HL-60/S4 (cell line): Measurements from ENCODE around the gene IZUMO1.
"Not testable (repeated sequence)": the region's sequence is repeated elsewhere in the genome, so short reads cannot be mapped to it uniquely, and the experiment has no call there.

Experiments
- in situ Hi-C: fragments of 300-500 bp; cut with MboI; formaldehyde crosslinking; loops from 2 replicates; pipeline ENCODE4 v1.14.3; 2022; ENCODE audit warnings: low sequenced_read_pairs

Gene IZUMO1

DNA sequence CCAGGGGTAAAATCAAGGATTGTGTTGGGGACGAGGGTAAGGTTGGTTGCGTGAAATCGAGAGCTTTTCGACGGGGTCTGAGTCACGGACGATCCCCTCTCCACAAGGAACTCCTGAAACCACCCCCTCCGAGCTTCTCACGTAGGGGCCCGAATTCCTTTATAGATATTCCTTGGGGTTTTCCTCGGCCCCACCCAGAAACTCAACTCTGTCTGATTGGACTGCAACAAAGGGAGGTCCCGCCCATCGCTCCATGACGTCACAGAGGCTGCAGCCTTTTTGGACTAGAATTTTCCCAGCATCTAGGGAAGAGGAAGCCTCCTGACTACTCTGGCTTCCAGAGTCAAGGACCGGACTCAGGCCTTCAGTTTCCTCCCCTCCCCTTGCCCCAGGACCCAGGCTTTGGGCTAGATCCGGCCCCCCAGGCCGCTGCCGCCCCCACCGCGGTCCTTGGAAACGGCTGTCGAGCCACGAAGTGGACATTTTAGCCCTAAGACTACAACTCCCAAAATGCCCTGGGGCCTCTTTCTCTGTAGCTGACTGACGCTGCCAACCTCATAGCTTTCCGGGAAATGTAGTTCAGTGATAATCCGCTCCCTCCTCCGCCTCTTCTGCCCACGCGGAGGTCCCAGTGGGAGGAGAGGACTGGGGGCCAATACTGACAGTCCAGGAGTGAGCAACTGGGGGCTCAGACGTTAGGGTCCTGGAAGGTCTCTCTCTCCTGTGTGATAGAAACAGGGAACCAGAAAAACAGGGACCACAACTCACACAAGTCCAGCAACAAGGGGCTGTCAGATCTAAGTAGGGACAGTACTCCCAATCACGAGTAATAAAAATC is at the start of gene IZUMO1:
IZUMO1 (minus strand) TSS at position 172 of the 838 bp plus-strand sequence. CDS start 1,050 bp downstream, outside the sequence.
- in situ Hi-C loops, result no loop called here

DNA sequence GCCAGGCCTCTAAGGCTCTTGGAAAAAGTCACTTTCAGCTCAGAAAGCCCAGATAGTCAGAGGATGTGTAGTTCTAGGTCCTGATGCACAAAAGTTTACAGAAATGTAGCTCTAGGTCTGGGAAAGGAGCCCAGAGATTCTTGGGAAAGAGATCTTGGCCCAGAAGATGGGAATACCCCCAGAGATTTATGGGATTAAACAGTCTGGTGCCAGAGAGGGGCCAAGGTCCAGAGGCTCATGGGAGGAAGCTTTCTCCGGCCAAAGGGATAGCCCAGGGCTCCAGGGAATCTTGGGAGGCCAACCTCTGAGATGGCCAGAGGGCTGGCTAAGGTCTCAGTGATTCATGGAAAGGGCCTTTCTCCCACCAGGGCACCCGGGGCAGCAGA is 49.0 kb upstream of the IZUMO1 start:
- in situ Hi-C loops, result no loop called here

- in situ Hi-C loops, result no loop called here
Measured at GRCh38 chr19:48795055-48795684, 48.5 kb upstream of the IZUMO1 start.

- in situ Hi-C loops, result loop anchor here (5.0 kb wide), 1 partner anchor 178 kb away; no protein-coding TSS in a partner anchor
Measured at GRCh38 chr19:48794291-48794690, 47.6 kb upstream of the IZUMO1 start.

GRCh38 chr19:48793271-48793670 is 46.6 kb upstream of the IZUMO1 start:
- in situ Hi-C loops, result loop anchor here (5.0 kb wide), 1 partner anchor 179 kb away; no protein-coding TSS in a partner anchor

DNA sequence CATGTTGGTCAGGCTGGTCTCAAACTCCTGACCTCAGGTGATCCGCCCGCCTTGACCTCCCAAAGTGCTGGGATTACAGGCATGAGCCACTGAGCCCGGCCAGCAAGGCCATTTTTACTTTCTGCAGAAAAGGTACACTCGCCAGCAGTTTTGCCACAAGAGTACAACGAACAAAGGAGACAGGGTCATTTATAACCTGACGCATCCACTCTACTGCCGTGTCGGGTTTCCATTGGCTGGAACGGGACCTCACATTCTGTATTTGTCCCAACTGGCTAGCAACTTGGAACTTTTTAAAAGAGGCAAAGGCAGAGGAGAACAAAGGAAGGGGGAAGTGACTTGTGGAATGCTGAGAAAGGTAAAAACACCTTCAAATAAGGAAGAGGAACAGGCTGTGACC is 40.6 kb upstream of the IZUMO1 start:
- in situ Hi-C loops, result loop anchor here (10.0 kb wide), 1 partner anchor 437 kb away; no protein-coding TSS in a partner anchor

DNA sequence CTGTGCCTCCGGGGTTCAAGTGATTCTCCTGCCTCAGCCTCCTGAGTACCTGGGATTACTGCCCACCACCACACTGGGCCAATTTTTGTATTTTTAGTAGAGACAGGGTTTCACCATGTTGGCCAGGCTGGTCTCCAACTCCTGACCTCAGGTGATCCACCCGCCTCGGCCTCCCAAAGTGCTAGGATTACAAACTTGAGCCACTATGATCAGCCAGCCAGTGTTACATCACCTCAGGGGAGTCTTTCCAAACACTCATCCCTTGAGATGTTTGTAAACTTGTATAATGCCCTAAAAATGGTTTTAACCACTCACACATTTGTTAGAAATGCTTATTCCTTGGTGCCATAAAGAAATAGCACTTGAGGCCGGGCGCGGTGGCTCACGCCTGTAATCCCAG is 39.7 kb upstream of the IZUMO1 start:
- in situ Hi-C loops, result loop anchor here (10.0 kb wide), 1 partner anchor 438 kb away; no protein-coding TSS in a partner anchor

DNA sequence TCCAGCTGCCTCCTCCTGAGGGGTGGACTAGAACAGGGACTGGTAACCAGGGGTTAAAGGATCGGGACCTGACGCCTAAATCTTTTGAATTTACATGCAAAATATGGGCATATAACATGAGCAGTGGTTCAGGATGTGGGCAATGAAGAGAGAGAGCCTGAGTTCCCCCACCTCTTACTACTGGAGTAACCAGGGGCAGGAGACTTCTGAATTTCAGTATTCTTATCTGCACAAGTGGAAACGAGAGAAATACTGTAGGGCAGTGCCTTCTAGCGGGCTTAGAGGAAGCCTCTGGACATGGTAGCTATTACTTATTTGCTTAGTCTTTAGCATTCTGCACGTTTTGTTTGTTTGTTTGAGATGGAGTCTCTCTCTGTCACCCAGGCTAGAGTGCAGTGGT is 37.8 kb upstream of the IZUMO1 start:
- in situ Hi-C loops, result loop anchor here (10.0 kb wide), 1 partner anchor 440 kb away; no protein-coding TSS in a partner anchor

- in situ Hi-C loops, result loop anchor here (10.0 kb wide), 1 partner anchor 444 kb away; no protein-coding TSS in a partner anchor
Measured at GRCh38 chr19:48780631-48781391, 34.1 kb upstream of the IZUMO1 start.

- in situ Hi-C loops, result loop anchor here (10.0 kb wide), 1 partner anchor 445 kb away; no protein-coding TSS in a partner anchor
Measured at GRCh38 chr19:48779636-48780035, 32.9 kb upstream of the IZUMO1 start.

DNA sequence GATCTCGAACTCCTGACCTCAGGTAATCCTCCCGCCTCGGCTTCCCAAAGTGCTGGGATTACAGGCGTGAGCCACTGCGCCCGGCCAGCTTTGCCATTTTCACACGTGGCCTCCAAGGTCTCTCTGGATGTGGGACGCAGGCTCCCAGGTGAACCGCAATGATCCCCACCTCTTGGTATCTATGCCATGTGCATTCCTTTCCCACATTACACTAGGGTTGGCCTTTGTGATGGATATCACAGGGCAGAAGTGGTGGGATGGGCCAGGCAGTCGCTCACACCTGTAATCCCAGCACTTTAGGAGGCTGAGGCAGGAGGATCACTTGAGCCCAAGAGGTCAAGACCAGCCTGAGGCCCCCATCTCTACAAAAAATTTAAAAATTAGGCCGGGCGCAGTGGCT is 31.0 kb upstream of the IZUMO1 start:
- in situ Hi-C loops, result no loop called here

- in situ Hi-C loops, result no loop called here
Measured at GRCh38 chr19:48777139-48777538, 30.4 kb upstream of the IZUMO1 start.

DNA sequence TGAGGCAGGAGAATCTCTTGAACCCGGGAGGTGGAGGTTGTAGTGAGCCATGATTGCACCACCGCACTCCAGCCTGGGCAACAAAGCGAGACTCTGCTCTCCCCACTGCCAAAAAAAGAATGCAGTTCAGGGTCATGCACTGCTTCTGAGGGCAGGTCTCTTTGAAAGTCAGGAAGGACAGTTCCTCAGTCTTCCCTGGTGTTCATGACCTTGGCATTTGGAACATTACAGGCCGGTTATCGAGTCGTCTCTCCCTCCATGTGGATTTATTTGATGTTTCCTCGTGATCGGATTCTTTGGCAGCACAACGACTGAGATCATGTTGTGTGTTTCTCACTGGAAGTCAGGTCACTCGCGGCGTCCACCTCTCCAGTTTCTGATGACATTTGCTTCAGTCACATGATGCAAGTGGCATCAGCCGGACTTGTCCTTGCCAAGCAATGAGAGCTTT is 25.8 kb upstream of the IZUMO1 start:
- in situ Hi-C loops, result no loop called here

DNA sequence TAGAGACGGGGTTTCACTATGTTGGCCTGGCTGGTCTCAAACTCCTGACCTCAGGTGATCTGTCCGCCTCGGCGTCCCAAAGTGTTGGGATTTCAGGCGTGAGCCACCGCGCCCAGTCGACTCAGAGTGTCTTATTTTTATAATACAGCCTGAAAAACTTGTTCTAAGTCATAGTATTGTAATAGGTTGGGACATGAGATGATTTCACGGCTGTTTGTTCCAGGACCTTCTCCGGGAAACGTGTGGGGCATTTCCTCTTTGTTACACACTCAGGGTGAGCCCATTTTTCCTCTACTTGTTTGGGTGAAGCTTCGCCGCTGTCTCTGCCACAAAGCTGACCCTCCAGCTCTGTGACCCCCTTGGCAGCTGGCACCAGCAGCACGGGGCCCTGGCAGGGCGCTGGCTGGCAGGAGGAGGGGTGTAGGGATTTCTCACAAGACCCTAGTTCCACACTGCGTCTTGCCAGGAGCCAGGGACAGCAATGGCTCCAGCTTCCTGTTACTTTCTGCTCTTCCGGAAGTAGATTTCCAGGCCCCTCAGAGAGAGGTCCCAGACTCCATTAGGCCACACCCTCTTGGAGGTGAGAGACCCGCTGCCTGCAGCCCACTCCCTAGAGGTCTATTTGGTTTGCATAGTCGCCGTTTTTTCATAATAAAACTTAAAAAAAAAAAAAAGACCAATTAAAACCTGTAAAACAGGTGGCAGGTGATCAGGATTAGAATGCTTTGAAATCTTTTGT is 24.2 kb upstream of the IZUMO1 start:
- in situ Hi-C loops, result no loop called here

DNA sequence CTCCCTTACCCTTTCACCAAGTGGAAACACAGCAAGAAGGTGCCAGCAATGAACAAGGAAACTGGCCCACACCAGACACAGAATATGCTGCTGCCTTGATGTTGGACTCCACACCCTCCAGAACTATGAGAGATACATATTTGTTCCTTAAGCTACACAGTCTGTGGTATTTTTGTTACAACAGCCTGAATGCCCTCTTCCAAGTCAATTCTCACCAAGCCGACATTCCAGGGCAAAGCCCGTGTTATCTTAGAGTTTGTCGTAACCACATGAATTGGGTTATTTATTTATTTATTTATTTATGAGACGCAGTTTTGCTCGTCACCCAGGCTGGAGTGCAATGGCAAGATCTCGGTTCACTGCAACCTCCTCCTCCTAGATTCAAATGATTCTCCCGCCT is 23.6 kb upstream of the IZUMO1 start:
- in situ Hi-C loops, result no loop called here

GRCh38 chr19:48768994-48769713 is 22.4 kb upstream of the IZUMO1 start:
- in situ Hi-C loops, result no loop called here

- in situ Hi-C loops, result not testable (repeated sequence)
Measured at GRCh38 chr19:48768171-48768753, 21.6 kb upstream of the IZUMO1 start.

GRCh38 chr19:48765816-48766215 is 19.1 kb upstream of the IZUMO1 start:
- in situ Hi-C loops, result not testable (repeated sequence)

GRCh38 chr19:48760504-48761205 is 13.9 kb upstream of the IZUMO1 start:
- in situ Hi-C loops, result no loop called here
